Gastrocnemius medialis (tissue), 4 donors: Measurements from ENCODE around the gene COL5A2.

ENCODE experiments used
- CTCF ChIP-seq, 5 experiments: fragments of 450-650 bp in 3 of 5; fragments of 200-600 bp in 2 of 5; sonication (generic) in 2 of 5; IDR thresholded peaks in 4 of 5; conservative IDR thresholded peaks in 1 of 5; 1 replicate in 4 of 5; 2 replicates in 1 of 5; pipeline ENCODE4 v1.5.1; 2016 to 2019; ENCODE audit warnings: antibody characterized with exemption in 5 of 5, mild to moderate bottlenecking in 3 of 5, moderate library complexity in 3 of 5
- POLR2A ChIP-seq, 2 donors: fragments of 450-650 bp; IDR thresholded peaks; one replicate each; pipeline ENCODE4 v1.6.1; 2017; ENCODE audit warnings: antibody characterized with exemption in 2 of 2, mild to moderate bottlenecking in 2 of 2, moderate library complexity in 2 of 2

DNA sequence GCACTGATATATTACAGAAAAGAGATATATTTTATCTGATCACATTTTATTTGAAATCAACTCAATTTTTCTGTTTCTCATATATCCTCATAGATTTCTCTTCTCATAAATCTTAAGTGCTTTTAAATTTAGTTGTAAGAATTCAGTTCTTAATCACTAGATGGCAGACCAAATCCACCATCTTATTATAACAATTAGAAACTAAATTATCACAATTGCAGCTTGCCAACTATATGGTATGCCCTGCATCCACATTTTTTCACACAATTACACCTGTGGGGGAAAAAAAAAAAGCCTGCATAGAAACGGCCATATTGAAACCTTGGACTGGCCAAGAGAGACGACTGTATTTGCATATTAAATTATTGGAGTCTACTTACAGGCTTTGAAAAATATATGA lies 64.4 kb downstream of the COL5A2 start:
- TF ChIP-seq CTCF (IDR thresholded peaks at IDR 0.05 in 4 of 5, conservative IDR thresholded peaks at IDR 0.05 in 1 of 5) (peak in 1 of 5 experiments; percentile 16), POLR2A (IDR thresholded peaks at IDR 0.05) (no peak)
